Cardiac fibroblast (primary cell): Measurements from ENCODE around the gene CFAP61.

Experiments
- DNase-seq, 2 donors: peaks; one replicate each; pipeline versions ENCODE4 v3.0.0 to v3.0.0-alpha.2; 2010; ENCODE audit warnings: low read depth in 2 of 2
- H3K4me3 ChIP-seq, 2 donors: replicated peaks in 1 of 2; 1 replicate in 1 of 2; 2 replicates in 1 of 2; pipeline ENCODE4 v1.5.1; 2011; ENCODE audit warnings: low read depth in 2 of 2, low read length in 2 of 2, mild to moderate bottlenecking in 2 of 2, moderate library complexity in 1 of 2
- CTCF ChIP-seq: IDR thresholded peaks from one replicate; pipeline ENCODE4 v1.5.1; 2011; ENCODE audit warnings: low read depth, mild to moderate bottlenecking, low read length, inconsistent platforms

Gene CFAP61

GRCh38 chr20:20292472-20292871 is 240.1 kb downstream of the CFAP61 start:
- H3K4me3 ChIP-seq: no peak overlapping the region
- DNase-seq: no peak
- TF ChIP-seq CTCF: no peak

- no peak for TF ChIP-seq CTCF
- H3K4me3 ChIP-seq: no peak overlapping the region
- DNase-seq: no peak
Observed at GRCh38 chr20:20293141-20293540, 240.8 kb downstream of the CFAP61 start.

GRCh38 chr20:20293691-20294385 is 241.5 kb downstream of the CFAP61 start:
- no peak overlapping the region for H3K4me3 ChIP-seq
- TF ChIP-seq CTCF: no peak
- DNase-seq: no peak

- TF ChIP-seq CTCF: no peak
- no peak overlapping the region for H3K4me3 ChIP-seq
- no peak for DNase-seq
Observed at GRCh38 chr20:20295621-20296498, 243.5 kb downstream of the CFAP61 start.

GRCh38 chr20:20297181-20297580 is 244.8 kb downstream of the CFAP61 start:
- H3K4me3 ChIP-seq: no peak overlapping the region
- TF ChIP-seq CTCF: no peak
- no peak for DNase-seq

GRCh38 chr20:20297752-20298151 is 245.4 kb downstream of the CFAP61 start:
- no peak overlapping the region for H3K4me3 ChIP-seq
- DNase-seq: no peak
- TF ChIP-seq CTCF: no peak
